Heart right ventricle (tissue), 16 donors: Measurements from ENCODE around the gene WWOX. TPM values are rescaled to one million over a fixed set of nuclear protein-coding genes. Genes with fewer than 3 reads are reported as not detected.

ENCODE experiments used
- ATAC-seq, 8 donors: fragments of 200-7000 bp; cut with Tn5 transposase; one replicate each; pipeline ENCODE4 v1.9.1; 2020; ENCODE audit warnings: mild to moderate bottlenecking in 8 of 8, moderate library complexity in 8 of 8, moderate number of reproducible peaks in 1 of 8
- DNase-seq, 2 donors: peaks; one replicate each; pipeline ENCODE4 v3.0.0-alpha.2; 2020
- H3K27ac ChIP-seq, 10 donors: fragments of 200-600 bp; sonication (generic) in 2 of 10; one replicate each; pipeline versions ENCODE4 v1.5.0 to v1.8.0; 2020 to 2022; ENCODE audit warnings: mild to moderate bottlenecking in 3 of 10
- H3K27me3 ChIP-seq, 7 donors: fragments of 200-600 bp; one replicate each; pipeline ENCODE4 v1.8.0; 2021 to 2022; ENCODE audit warnings: mild to moderate bottlenecking in 2 of 7
- H3K36me3 ChIP-seq, 9 donors: fragments of 200-600 bp; sonication (generic) in 1 of 9; one replicate each; pipeline versions ENCODE4 v1.5.0 to v1.8.0; 2020 to 2022; ENCODE audit warnings: mild to moderate bottlenecking in 2 of 9
- H3K4me1 ChIP-seq, 9 donors: fragments of 200-600 bp; sonication (generic) in 1 of 9; one replicate each; pipeline versions ENCODE4 v1.5.0 to v1.8.0; 2020 to 2022; ENCODE audit warnings: mild to moderate bottlenecking in 4 of 9
- H3K4me3 ChIP-seq, 10 donors: fragments of 200-600 bp; sonication (generic) in 2 of 10; one replicate each; pipeline versions ENCODE4 v1.5.0 to v1.8.0; 2020 to 2022; ENCODE audit warnings: mild to moderate bottlenecking in 7 of 10, moderate library complexity in 2 of 10
- H3K9me3 ChIP-seq, 11 donors: fragments of 200-600 bp in 10 of 11; sonication (generic) in 2 of 11; one replicate each; pipeline versions ENCODE4 v1.5.0 to v1.8.0; 2013 to 2022; ENCODE audit warnings: mild to moderate bottlenecking in 2 of 11, control low read depth in 1 of 11, moderate library complexity in 1 of 11
- WGBS, 2 donors: extraction: QIAGEN DNeasy Blood & Tissue Kit; methylation state at CpG; one replicate each; pipeline ENCODE4 v1.1.7; 2013; ENCODE audit warnings: inconsistent platforms in 1 of 2; 5-methylcytosine and 5-hydroxymethylcytosine counted together
- intact Hi-C, 10 donors: fragments of 100-400 bp; cut with DNase I; formaldehyde crosslinking; loops; one replicate each; pipeline versions ENCODE4 v1.11.1 to v1.14.2; 2022
- polyA plus RNA-seq, 2 donors: library from polyadenylated mRNA; stranded (reverse); fragments of 200-250 nt; gene quantifications; one replicate each; pipeline ENCODE4 v1.2.3, GENCODE V29; 2013
- total RNA-seq, 10 donors: library from RNA; stranded (reverse); fragmentation: NEBNext Ultra II Directional in 3 of 10; extraction: Animal tissue kit (Norgen Biotek cat#: 25700) in 3 of 10; gene quantifications; one replicate each; pipeline versions ENCODE4 v1.2.1 to v1.2.4, GENCODE V29; 2021 to 2023
- TF ChIP-seq, protein P1 (sequence below), 9 donors: fragments of 200-600 bp; sonication (generic) in 2 of 9; IDR thresholded peaks; one replicate each; pipeline versions ENCODE4 v1.5.0 to v1.8.0; 2021 to 2022; ENCODE audit warnings: antibody characterized with exemption in 9 of 9, mild to moderate bottlenecking in 5 of 9, moderate library complexity in 1 of 9
- donor health status: Arrhythmogenic right ventricular cardiomyopathy.
- donor health status: ischemic (EF 13 %, LVEDD 7.1; RV severe dilation, severe dysfunction).
- donor health status: healthy with polysubstance abuse.
- donor health status: DM: no; HTN: yes; CAD: no.
- donor health status: DM: no; HTN: no; CAD: no.
- donor health status: ischemic (EF 25% LVEDD 6.9; RV normal size, moderate dysfunction).
- donor health status: ischemic (EF 25% LVEDD 5.7; RV mildly dilated, moderate dysfunction).
- donor health status: healthy.
- donor health status: DM: yes; HTN: yes; CAD: no.
- donor health status: Ischemic cardiomyopathy.
- donor health status: ischemic (EF 35%, LVEDD 5.7; RV mildly dilated, moderate dysfunction).
- donor health status: nonischemic (EF 11% LVEDD 7.7; RV severe dilation, severe dysfunction).
- donor health status: DM: yes; HTN: yes; CAD: no.
- donor health status: PGD.
- donor health status: ischemic (EF 29% LVEDD 5.4; RV normal size, mild dysfunction).
- donor health status: nonischemic (EF 23%, LVEDD 6.1; RV moderate dilation, normal function).

WWOX gene
- total and polyA plus RNA-seq, 12 donors, result 4.9 to 15.0 (median 9.9) TPM

DNA sequence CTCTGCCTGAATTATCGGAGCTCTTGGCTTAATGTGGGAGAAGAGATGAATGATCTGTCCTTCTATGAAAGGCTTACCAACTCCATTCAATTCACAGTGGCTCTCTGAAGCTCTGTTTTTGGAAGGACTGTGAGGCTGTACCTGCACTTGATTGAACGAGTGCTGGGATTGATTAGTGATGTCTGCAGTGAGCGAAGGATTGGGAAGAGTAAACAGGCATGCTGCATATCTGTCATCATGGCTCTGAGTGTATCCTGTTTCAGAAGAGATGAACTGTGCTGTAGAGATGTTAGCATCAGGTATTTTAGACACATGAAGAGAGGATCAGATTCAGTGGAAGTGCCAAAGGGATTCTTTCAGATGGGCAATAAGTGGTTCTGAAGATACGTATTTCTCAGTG lies 937.1 kb downstream of the WWOX start:
- intact Hi-C loops, result no loop called here
- TF ChIP-seq, protein P1, sequence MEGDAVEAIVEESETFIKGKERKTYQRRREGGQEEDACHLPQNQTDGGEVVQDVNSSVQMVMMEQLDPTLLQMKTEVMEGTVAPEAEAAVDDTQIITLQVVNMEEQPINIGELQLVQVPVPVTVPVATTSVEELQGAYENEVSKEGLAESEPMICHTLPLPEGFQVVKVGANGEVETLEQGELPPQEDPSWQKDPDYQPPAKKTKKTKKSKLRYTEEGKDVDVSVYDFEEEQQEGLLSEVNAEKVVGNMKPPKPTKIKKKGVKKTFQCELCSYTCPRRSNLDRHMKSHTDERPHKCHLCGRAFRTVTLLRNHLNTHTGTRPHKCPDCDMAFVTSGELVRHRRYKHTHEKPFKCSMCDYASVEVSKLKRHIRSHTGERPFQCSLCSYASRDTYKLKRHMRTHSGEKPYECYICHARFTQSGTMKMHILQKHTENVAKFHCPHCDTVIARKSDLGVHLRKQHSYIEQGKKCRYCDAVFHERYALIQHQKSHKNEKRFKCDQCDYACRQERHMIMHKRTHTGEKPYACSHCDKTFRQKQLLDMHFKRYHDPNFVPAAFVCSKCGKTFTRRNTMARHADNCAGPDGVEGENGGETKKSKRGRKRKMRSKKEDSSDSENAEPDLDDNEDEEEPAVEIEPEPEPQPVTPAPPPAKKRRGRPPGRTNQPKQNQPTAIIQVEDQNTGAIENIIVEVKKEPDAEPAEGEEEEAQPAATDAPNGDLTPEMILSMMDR (IDR thresholded peaks at IDR 0.05), result no peak
- ATAC-seq (no peak), DNase-seq (no peak)
- WGBS, 2 donors, result 95% methylated on average over 4 of the region's 4 CpGs
- Histone ChIP-seq H3K27ac (no peak overlapping the region), H3K27me3 (no peaks in the 10 kb centered on the region), H3K4me3 (no peak overlapping the region), H3K4me1 (peaks cover 0 to 9% (median 0%) of the 10 kb centered on the region in 9 donors), H3K9me3 (peaks cover 0 to 13% (median 0%) of the 10 kb centered on the region in 11 donors), H3K36me3 (no peaks in the 10 kb centered on the region)

DNA sequence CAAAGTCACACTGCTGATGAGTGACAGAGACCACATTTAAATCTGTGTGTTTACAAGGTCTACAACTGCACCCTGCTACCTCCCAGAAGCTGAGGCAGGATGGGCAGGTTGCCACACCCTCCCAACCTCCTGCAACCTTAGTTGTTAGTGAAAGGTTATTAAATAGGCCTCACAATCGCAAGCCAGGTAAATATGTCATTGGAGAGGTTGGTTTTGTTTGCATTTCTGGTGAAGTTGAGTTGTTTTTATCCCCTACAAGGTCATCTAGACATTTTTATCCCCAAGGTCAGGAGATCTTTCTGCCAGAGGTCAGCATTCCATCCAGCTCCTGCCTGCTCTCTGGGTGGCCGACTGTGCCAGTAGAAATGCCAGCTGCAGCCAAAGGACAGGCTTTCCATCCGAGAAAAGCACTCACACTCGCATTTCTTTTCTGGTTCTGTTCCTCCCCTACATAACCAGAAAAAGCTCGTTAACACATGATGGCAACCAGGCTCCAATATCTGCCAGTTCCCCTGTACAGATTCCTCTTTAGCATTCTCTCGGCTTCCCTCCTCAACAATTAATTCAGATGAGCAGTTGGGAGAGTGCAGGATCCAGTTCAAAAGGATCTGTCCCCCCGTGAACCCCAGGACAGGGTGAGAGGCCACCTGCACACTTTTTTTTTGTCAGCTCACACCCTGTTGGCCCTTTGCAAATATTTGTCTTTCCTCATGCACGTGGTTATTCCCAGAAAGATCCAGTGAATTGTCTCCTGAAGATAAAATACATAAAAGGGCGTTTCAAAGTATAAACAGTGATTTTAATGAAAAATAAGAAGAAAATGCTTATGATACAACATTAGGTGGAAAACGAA lies 938.3 kb downstream of the WWOX start:
- TF ChIP-seq, protein P1 (IDR thresholded peaks at IDR 0.05), result no peak
- Histone ChIP-seq H3K27me3 (no peaks in the 10 kb centered on the region), H3K4me3 (no peak overlapping the region), H3K27ac (peak overlapping the region in 4 of 10 donors; percentile 37 to 46 (median 42)), H3K4me1 (peaks cover 0 to 9% (median 0%) of the 10 kb centered on the region in 9 donors), H3K36me3 (no peaks in the 10 kb centered on the region), H3K9me3 (peaks cover 0 to 11% (median 0%) of the 10 kb centered on the region in 11 donors)
- intact Hi-C loops, result no loop called here
- ATAC-seq (peak in 5 of 8 donors; percentile 50 to 82 (median 67)), DNase-seq (no peak)
- WGBS, 2 donors, result 58 to 62% methylated on average over 10 of the region's 10 CpGs

DNA sequence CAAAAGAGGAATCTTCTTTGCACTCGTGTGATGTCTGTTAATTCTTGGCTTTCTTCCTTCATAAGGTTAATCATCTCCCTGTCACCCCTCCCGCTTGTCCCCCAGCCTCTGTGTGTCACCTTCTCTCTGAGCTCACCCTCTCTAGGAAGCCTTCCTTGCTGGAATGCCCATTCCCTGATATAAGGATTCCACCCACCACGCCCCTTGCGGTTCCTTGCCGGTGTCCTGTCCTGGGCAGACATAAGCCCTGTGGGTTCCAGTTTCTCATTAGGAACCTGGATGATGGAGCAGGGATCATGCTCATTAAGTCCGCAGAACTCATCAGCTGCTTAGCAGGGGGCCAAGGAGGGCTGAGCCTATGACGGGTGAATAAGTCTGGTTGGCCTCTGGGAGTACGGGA lies 941.8 kb downstream of the WWOX start:
- DNase-seq (no peak), ATAC-seq (no peak)
- 92 to 93% methylated on average over 8 of the region's 8 CpGs for WGBS, 2 donors
- intact Hi-C loops, result no loop called here
- H3K36me3 ChIP-seq, result no peaks in the 10 kb centered on the region
- H3K27ac ChIP-seq, result no peak overlapping the region
- TF ChIP-seq, protein P1 (IDR thresholded peaks at IDR 0.05), result no peak
- no peaks in the 10 kb centered on the region for H3K27me3 ChIP-seq
- no peaks in the 10 kb centered on the region for H3K9me3 ChIP-seq
- peaks cover 0 to 9% (median 0%) of the 10 kb centered on the region in 9 donors for H3K4me1 ChIP-seq
- H3K4me3 ChIP-seq, result no peak overlapping the region

DNA sequence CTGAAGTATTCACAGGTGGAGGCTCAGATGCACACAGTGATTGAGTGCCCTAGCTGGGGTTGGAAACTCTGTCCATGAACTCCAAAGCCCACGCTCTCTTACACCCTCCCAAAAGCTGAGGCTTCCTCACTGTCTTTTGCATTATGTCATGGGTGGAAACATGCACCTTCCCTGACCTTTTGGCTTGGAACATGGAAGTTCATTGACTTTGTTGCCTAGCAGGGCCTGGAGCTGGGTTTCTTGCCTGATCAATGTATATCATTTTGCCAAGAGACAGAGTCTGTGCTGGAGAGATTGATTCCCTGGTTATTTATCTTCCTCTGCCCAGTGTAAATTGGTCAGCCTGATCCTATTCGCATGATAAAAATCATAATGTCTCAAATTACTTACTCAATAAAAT lies 942.7 kb downstream of the WWOX start:
- Histone ChIP-seq H3K27me3 (no peaks in the 10 kb centered on the region), H3K4me3 (no peak overlapping the region), H3K27ac (no peak overlapping the region), H3K9me3 (no peaks in the 10 kb centered on the region), H3K36me3 (no peaks in the 10 kb centered on the region), H3K4me1 (peaks cover 0 to 9% (median 0%) of the 10 kb centered on the region in 9 donors)
- DNase-seq, result no peak
- ATAC-seq, result no peak
- TF ChIP-seq, protein P1 (IDR thresholded peaks at IDR 0.05), result no peak
- 96% methylated on average over 2 of the region's 2 CpGs for WGBS, 2 donors
- intact Hi-C loops, result no loop called here
